K562 (cell line): ENCODE data around the gene MYB. TPM values are rescaled to one million over a fixed set of nuclear protein-coding genes. Genes with fewer than 3 reads are reported as not detected.
A peak's percentile ranks its signal among the peaks of the same experiment; 100 is the strongest.
"Not testable (repeated sequence)": the region's sequence is repeated elsewhere in the genome, so short reads cannot be mapped to it uniquely, and the experiment has no call there.

ENCODE experiments used
- ATAC-seq: fragments of 200-7000 bp; cut with Tn5 transposase; 3 replicates; pipeline ENCODE4 v1.9.1; 2020; ENCODE audit warnings: moderate library complexity
- BruUV-seq: library from RNA; stranded (reverse); fragments of 400-500 nt; replicated peaks from 2 replicates; lab custom pipeline; 2021; lab: Mats Ljungman, UMichigan
- CTCF ChIA-PET: fragments of 300-600 bp; formaldehyde crosslinking; extraction: SDS; loops from one replicate; lab custom pipeline; 2021; ENCODE audit warnings: low intra/inter-chr PET ratio; lab: Yijun Ruan, JAX
- POLR2A ChIA-PET: fragments of 300-600, 350-650 bp; sonication (Branson Sonifier 250); formaldehyde crosslinking; extraction: SDS; loops from one replicate; lab custom pipeline; 2021; ENCODE audit warnings: antibody characterized with exemption, inconsistent platforms; lab: Yijun Ruan, JAX
- DNase-seq, 4 experiments: peaks; one replicate each; pipeline versions ENCODE4 v3.0.0 to v3.0.0-alpha.2; 2011 to 2018; ENCODE audit warnings: low spot score in 3 of 4, mixed read lengths in 3 of 4; ENCODE audit errors: extremely low read depth in 1 of 4
- FAIRE-seq: peaks from 2 replicates; lab custom pipeline; 2011; peaks lifted over from hg19 to GRCh38; lab: Jason Lieb, UNC
- H2AFZ ChIP-seq: 2 replicates; pipeline ENCODE4 v1.6.0; 2011; ENCODE audit warnings: low read depth, low read length, control low read depth, inconsistent platforms
- H3K27ac ChIP-seq: fragments of 200-600 bp; 3 replicates; pipeline ENCODE4 v1.8.0; 2011; ENCODE audit warnings: low read depth, mild to moderate bottlenecking, control low read depth, inconsistent platforms, low read length, moderate library complexity, mixed read lengths; ENCODE audit errors: extremely low read depth
- H3K27me3 ChIP-seq, 2 experiments: fragments of 300-600 bp in 1 of 2; 2 replicates in 1 of 2; 3 replicates in 1 of 2; pipeline versions ENCODE4 v1.6.0 to v1.8.0; 2011; ENCODE audit warnings: inconsistent platforms in 2 of 2, low read length in 2 of 2, mild to moderate bottlenecking in 1 of 2, mixed read lengths in 1 of 2, moderate library complexity in 1 of 2; ENCODE audit not compliant: control insufficient read depth in 2 of 2, insufficient read depth in 2 of 2
- H3K36me3 ChIP-seq: fragments of 300-600 bp; 3 replicates; pipeline ENCODE4 v1.8.0; 2011; ENCODE audit warnings: mild to moderate bottlenecking, low read length, inconsistent platforms; ENCODE audit not compliant: control insufficient read depth, insufficient read depth
- H3K4me1 ChIP-seq, 2 experiments: fragments of 200-600 bp in 1 of 2; replicated peaks in 1 of 2; 2 replicates in 1 of 2; 3 replicates in 1 of 2; pipeline versions ENCODE4 v1.5.1 to v1.8.0; 2011; ENCODE audit warnings: inconsistent platforms in 2 of 2, low read length in 2 of 2, mild to moderate bottlenecking in 1 of 2, mixed read lengths in 1 of 2, moderate library complexity in 1 of 2; ENCODE audit not compliant: control insufficient read depth in 2 of 2, insufficient read depth in 2 of 2
- H3K4me2 ChIP-seq: 2 replicates; pipeline ENCODE4 v1.6.1; 2011; ENCODE audit warnings: low read length, control low read depth, inconsistent platforms, mixed read lengths; ENCODE audit not compliant: insufficient read depth
- H3K4me3 ChIP-seq: fragments of 200-600 bp; sonication (generic), shearing (Covaris generic); 2 replicates; pipeline ENCODE4 v1.5.1; 2016; ENCODE audit warnings: control low read depth, inconsistent platforms
- H3K79me2 ChIP-seq: fragments of 200-600 bp; 3 replicates; pipeline ENCODE4 v1.8.0; 2011; ENCODE audit warnings: low read length, inconsistent platforms; ENCODE audit not compliant: control insufficient read depth, insufficient read depth
- H3K9ac ChIP-seq, 2 experiments: 2 replicates each; pipeline versions ENCODE4 v1.6.0 to v1.6.1; 2011; ENCODE audit warnings: low read depth in 2 of 2, low read length in 2 of 2, control low read depth in 1 of 2, inconsistent platforms in 1 of 2, mild to moderate bottlenecking in 1 of 2, mixed read lengths in 1 of 2; ENCODE audit not compliant: insufficient read depth in 1 of 2
- H3K9me1 ChIP-seq: one replicate; pipeline ENCODE4 v1.6.0; 2011; ENCODE audit warnings: inconsistent platforms, mild to moderate bottlenecking, low read length, moderate library complexity; ENCODE audit not compliant: control insufficient read depth, insufficient read depth
- H3K9me3 ChIP-seq: replicated peaks from 2 replicates; pipeline ENCODE4 v1.5.1; 2011; ENCODE audit warnings: low read depth, low read length, inconsistent platforms; ENCODE audit not compliant: control insufficient read depth, insufficient read depth
- H4K20me1 ChIP-seq: replicated peaks from 2 replicates; pipeline ENCODE4 v1.6.1; 2011; ENCODE audit warnings: low read length, inconsistent platforms, mixed read lengths; ENCODE audit not compliant: control insufficient read depth, insufficient read depth
- CEBPB ChIP-seq: fragments of 450-650 bp; IDR thresholded peaks from 2 replicates; pipeline ENCODE4 v1.6.1; 2016; ENCODE audit warnings: missing genetic modification characterization, missing compliant biosample characterization
- CEBPG ChIP-seq, 3 experiments: fragments of 200-800 bp in 1 of 3; sonication (Bioruptor generic) in 1 of 3; sonication (generic) in 1 of 3; formaldehyde crosslinking in 1 of 3; IDR thresholded peaks in 2 of 3; conservative IDR thresholded peaks in 1 of 3; 2 replicates each; pipeline versions ENCODE4 v1.6.1 to v1.8.0; 2016 to 2022; ENCODE audit warnings: missing compliant biosample characterization in 2 of 3, missing genetic modification characterization in 2 of 3, mild to moderate bottlenecking in 1 of 3, missing genetic modification reagents in 1 of 3
- NR2C1 ChIP-seq, 2 experiments: fragments of 450-650 bp; IDR thresholded peaks; 2 replicates each; pipeline ENCODE4 v1.6.1; 2017; ENCODE audit warnings: mild to moderate bottlenecking in 2 of 2, antibody characterized with exemption in 1 of 2, inconsistent platforms in 1 of 2, missing compliant biosample characterization in 1 of 2, missing genetic modification characterization in 1 of 2
- NR2C2 ChIP-seq, 2 experiments: fragments of 200-800 bp in 1 of 2; sonication (Bioruptor generic) in 1 of 2; sonication (generic) in 1 of 2; formaldehyde crosslinking in 1 of 2; IDR thresholded peaks; 2 replicates each; pipeline versions ENCODE4 v1.6.1 to v1.8.0; 2016 to 2022; ENCODE audit warnings: mild to moderate bottlenecking in 1 of 2, missing compliant biosample characterization in 1 of 2, missing genetic modification characterization in 1 of 2, missing genetic modification reagents in 1 of 2
- RFX1 ChIP-seq: fragments of 450-650 bp; IDR thresholded peaks from 2 replicates; pipeline ENCODE4 v1.6.1; 2016; ENCODE audit warnings: mild to moderate bottlenecking, moderate library complexity
- SRF ChIP-seq, 2 experiments: fragments of 250-450, 450-650 bp in 1 of 2; sonication (Bioruptor Pico) in 1 of 2; sonication (generic) in 1 of 2; formaldehyde crosslinking; IDR thresholded peaks; 2 replicates each; pipeline versions ENCODE4 v1.5.0 to v1.5.1; 2020 to 2022; ENCODE audit warnings: mild to moderate bottlenecking in 1 of 2, missing genetic modification reagents in 1 of 2
- YY1 ChIP-seq, 3 experiments: IDR thresholded peaks; 2 replicates each; pipeline ENCODE4 v1.6.1; 2011; ENCODE audit warnings: low read length in 2 of 3, mild to moderate bottlenecking in 2 of 3, moderate library complexity in 2 of 3, borderline replicate concordance in 1 of 3, control low read depth in 1 of 3, low read depth in 1 of 3; ENCODE audit not compliant: insufficient read depth in 3 of 3, insufficient replicate concordance in 2 of 3, control insufficient read depth in 1 of 3, insufficient read length in 1 of 3; ENCODE audit errors: extremely low read depth in 1 of 3
- WGBS: fragments of 100-300 bp; shearing (Covaris generic); methylation state at CpG from one replicate; pipeline ENCODE4 v1.1.6; 2016; ENCODE audit warnings: low coverage, mixed read lengths; ENCODE audit not compliant: insufficient coverage; ENCODE audit errors: missing lambda C conversion rate; 5-methylcytosine and 5-hydroxymethylcytosine counted together
- in situ Hi-C: fragments of 300-500 bp; cut with MboI; formaldehyde crosslinking; loops from 4 replicates; pipeline ENCODE4 v1.15.0; 2018; ENCODE audit warnings: inconsistent platforms, mixed read lengths
- intact Hi-C: fragments of 100-400 bp; cut with micrococcal nuclease; formaldehyde crosslinking; loops from 2 replicates; pipeline ENCODE4 v1.14.2; 2022
- polyA plus RNA-seq, 8 experiments: library from polyadenylated mRNA; depleted of rRNA in 4 of 8; stranded (reverse) in 5 of 8; unstranded in 3 of 8; fragments of >200 nt; fragmentation: Nextera tagmentation in 2 of 8; fragmentation: Illumina TruSeq in 1 of 8; extraction: Ambion mirVana in 2 of 8; extraction: Trizol in 1 of 8; gene quantifications; 2 replicates each; pipeline versions ENCODE4 v1.2.1 to v1.2.3, GENCODE V29; 2011 to 2014; ENCODE audit warnings: inconsistent platforms in 1 of 8, missing spikeins in 1 of 8
- total RNA-seq, 7 experiments: library from RNA; depleted of rRNA in 6 of 7; stranded (reverse); fragments of >200 nt in 6 of 7; fragmentation: Illumina TruSeq in 2 of 7; extraction: Trizol in 2 of 7; gene quantifications; 2 replicates each; pipeline versions ENCODE4 v1.2.1 to v1.2.3, GENCODE V29; 2011 to 2021; ENCODE audit warnings: low replicate concordance in 1 of 7

Gene MYB
- total and polyA plus RNA-seq, 9 of the 15 experiments (the other 6 are each of a cell fraction or from before 2014, with no cell fraction given): 35.8 to 218 (median 140) TPM

DNA sequence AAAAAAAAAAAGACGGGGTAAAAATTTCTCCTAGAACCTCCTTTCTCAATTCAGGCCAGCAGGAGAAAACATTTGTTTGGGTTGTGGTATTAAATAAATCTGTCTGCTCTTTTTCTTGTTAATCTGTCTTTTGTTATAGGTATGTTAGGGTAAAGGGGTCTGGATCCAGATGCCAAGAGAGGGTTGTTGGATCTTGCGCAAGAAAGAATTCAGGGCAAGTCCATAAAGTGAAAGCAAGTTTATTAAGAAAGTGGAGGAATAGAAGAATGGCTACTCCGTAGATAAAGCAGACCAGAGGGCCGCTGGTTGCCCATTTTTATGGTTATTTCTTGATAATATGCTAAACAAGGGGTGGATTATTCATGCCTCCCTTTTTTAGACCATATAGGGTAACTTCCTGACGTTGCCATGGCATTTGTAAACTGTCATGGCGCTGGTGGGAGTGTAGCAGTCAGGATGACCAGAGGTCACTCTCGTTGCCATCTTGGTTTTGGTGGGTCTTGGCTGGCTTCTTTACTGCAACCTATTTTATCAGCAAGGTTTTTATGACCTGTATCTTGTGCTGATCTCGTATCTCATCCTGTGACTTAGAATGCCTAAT, 65.4 kb downstream of the MYB start:
- H4K20me1 ChIP-seq; intact Hi-C loops; H3K4me1 ChIP-seq; ATAC-seq; POLR2A ChIA-PET; H3K79me2 ChIP-seq; H3K4me2 ChIP-seq; H3K36me3 ChIP-seq; H3K27ac ChIP-seq; CTCF ChIA-PET; BruUV-seq; H3K9me1 ChIP-seq; in situ Hi-C loops; FAIRE-seq; H3K27me3 ChIP-seq; H3K9me3 ChIP-seq; H3K9ac ChIP-seq; H3K4me3 ChIP-seq; DNase-seq; TF ChIP-seq NR2C2 (CRISPR knock-in tag; IDR thresholded peaks at IDR 0.05); CEBPG (CRISPR knock-in tag; IDR thresholded peaks at IDR 0.05); NR2C1 (IDR thresholded peaks at IDR 0.05): not testable (repeated sequence)
- H2AFZ ChIP-seq: peak overlapping the region; percentile 54
- TF ChIP-seq NR2C2 (tag; IDR thresholded peaks at IDR 0.05) (0 out of 2 replicates have a peak, but pooled peaks have one; percentile 27), SRF (CRISPR knock-in tag; IDR thresholded peaks at IDR 0.05) (peak in 1 of 2 experiments; percentile 76; a peak in 1 of 4 replicates), CEBPB (tag) (peak; percentile 88), CEBPG (tag; conservative IDR thresholded peaks at IDR 0.05 in 1 of 2, IDR thresholded peaks at IDR 0.05 in 1 of 2) (peak in 1 of 2 experiments; percentile 80; a peak in 2 of 4 replicates), RFX1 (peak; percentile 77), NR2C1 (tag; IDR thresholded peaks at IDR 0.05) (peak; percentile 56), YY1 (IDR thresholded peaks at IDR 0.05; ENCODE audit: borderline replicate concordance in 1 of 3, control insufficient read depth in 1 of 3, extremely low read depth in 1 of 3, insufficient read depth in 3 of 3, insufficient read length in 1 of 3, insufficient replicate concordance in 2 of 3, low read depth in 1 of 3, low read length in 2 of 3) (peak in 1 of 3 experiments; percentile 42)
- 55% methylated on average over 7 of the region's 8 CpGs for WGBS
